Omental fat pad (tissue), 4 donors: ENCODE measurements around the gene MYBPC1. TPM values are rescaled to one million over a fixed set of nuclear protein-coding genes. Genes with fewer than 3 reads are reported as not detected.

Experiments used
- ATAC-seq: fragments of 150-250 bp; one replicate; pipeline ENCODE4 v1.9.1; 2016; ENCODE audit warnings: mild to moderate bottlenecking, moderate library complexity; ENCODE audit not compliant: low FRiP score
- DNase-seq: peaks from one replicate; pipeline ENCODE4 v3.0.0-alpha.2; 2019; ENCODE audit warnings: low spot score
- total RNA-seq, 4 donors: library from RNA; depleted of rRNA; stranded (reverse); fragments of >200 nt; gene quantifications; one replicate each; pipeline ENCODE4 v1.1.0, GENCODE V29; 2016
- TF ChIP-seq, protein P1 (sequence below), 3 donors: fragments of 450-650 bp; IDR thresholded peaks; one replicate each; pipeline ENCODE4 v1.5.1; 2016 to 2017; ENCODE audit warnings: antibody characterized with exemption in 3 of 3, mild to moderate bottlenecking in 3 of 3, moderate library complexity in 2 of 3

MYBPC1 gene
- total RNA-seq, 4 donors from 2014 or later, result not detected

DNA sequence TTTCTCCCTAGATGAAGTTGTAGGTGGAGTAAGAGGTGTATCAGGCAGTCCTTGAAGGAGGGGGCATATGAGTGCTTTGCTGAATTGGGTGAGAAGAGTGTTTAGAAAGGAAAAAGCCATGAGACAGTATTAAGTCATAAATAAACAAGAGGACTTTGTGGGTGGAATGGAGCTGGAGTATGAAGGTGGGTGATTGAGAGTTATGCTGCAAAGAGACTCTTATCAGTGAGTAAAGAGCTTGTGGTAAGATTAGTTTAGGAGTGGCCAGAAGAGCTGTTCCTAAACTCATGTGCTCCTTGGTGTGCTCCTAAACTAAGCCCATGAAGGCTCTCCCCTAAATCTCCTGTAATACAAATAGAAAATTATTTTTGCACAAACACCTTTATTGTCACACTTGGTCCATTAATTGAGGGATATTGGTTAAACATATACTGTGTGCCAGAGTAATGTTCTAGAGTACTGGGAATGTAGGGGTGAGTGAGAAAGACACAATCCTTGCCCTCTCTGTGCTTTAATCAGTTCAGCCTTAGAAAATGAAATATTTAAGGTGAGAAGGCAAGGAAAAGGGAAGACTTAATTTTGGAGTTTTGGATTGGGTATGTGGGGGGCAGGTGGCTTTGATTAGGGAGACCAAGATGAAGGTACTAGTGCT lies 112.5 kb downstream of the MYBPC1 start:
- ATAC-seq (no peak), DNase-seq (no peak)
- TF ChIP-seq, protein P1, sequence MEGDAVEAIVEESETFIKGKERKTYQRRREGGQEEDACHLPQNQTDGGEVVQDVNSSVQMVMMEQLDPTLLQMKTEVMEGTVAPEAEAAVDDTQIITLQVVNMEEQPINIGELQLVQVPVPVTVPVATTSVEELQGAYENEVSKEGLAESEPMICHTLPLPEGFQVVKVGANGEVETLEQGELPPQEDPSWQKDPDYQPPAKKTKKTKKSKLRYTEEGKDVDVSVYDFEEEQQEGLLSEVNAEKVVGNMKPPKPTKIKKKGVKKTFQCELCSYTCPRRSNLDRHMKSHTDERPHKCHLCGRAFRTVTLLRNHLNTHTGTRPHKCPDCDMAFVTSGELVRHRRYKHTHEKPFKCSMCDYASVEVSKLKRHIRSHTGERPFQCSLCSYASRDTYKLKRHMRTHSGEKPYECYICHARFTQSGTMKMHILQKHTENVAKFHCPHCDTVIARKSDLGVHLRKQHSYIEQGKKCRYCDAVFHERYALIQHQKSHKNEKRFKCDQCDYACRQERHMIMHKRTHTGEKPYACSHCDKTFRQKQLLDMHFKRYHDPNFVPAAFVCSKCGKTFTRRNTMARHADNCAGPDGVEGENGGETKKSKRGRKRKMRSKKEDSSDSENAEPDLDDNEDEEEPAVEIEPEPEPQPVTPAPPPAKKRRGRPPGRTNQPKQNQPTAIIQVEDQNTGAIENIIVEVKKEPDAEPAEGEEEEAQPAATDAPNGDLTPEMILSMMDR (IDR thresholded peaks at IDR 0.05), result no peak

DNA sequence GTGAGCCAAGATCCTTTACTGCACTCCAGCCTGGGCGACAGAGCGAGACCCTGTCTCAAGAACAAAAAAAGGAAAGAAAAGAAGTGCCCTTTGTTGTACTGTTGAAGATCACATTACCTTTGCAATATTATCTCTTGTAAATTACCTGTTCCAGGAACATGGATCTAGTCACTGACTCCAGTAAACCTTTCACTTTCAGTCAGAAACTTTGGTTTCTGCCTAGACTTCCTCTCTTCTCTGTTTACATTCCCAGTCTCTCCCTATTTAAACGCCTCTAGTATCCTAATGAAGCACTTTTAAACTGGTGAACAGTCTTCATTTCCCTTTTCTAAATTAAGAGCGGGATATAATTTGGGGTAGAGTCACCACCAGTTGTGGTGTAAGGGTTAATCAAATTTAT lies 115.5 kb downstream of the MYBPC1 start:
- TF ChIP-seq, protein P1 (IDR thresholded peaks at IDR 0.05), result no peak
- DNase-seq (no peak), ATAC-seq (no peak)

DNA sequence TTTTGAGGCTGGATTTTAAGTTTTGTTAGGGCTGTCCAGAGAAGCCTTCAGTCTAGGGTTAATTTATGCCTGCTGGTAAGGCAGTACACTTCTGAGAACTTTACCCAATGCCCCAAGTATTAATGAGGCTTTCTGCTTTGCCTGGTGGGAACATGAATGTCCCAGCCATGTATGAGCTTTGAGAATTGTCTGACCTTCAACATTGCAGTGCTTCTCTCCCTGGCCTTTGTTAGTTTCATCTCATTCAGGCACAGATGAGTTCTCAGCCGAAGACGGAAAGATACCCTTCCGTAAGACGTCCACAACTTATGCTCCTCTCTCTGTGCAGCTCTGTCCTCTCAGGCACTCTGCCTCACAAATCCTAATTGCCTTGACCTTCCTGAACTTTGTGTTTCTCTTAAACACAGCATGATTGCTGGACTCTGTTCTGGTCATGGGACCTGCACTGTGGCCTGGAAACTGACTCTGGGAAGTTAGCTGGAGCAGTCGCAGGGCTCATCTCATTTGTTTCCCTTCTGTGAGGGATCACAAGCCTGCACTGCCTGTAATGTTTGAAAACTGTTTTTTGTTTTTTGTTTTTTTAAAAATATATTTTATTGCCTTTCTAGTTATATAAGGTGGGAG lies 118.4 kb downstream of the MYBPC1 start:
- TF ChIP-seq, protein P1 (IDR thresholded peaks at IDR 0.05), result no peak
- DNase-seq (no peak), ATAC-seq (no peak)

DNA sequence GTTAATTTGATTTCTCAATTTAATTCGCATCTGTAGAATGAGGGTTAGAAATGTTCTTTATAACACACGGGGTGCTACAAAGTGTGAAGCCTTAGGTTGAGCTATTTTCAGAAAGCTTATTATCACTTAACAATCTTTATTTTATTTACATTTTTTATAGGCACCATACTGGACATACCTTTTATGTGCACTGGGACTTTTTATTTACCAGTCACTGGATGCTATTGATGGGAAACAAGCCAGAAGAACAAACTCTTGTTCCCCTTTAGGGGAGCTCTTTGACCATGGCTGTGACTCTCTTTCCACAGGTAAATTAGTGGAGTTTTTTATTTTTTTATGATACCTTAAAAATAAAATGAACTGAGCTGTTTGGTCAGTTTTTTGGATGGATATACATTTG lies 119.2 kb downstream of the MYBPC1 start:
- no peak for DNase-seq
- ATAC-seq, result no peak
- TF ChIP-seq, protein P1 (IDR thresholded peaks at IDR 0.05), result no peak

DNA sequence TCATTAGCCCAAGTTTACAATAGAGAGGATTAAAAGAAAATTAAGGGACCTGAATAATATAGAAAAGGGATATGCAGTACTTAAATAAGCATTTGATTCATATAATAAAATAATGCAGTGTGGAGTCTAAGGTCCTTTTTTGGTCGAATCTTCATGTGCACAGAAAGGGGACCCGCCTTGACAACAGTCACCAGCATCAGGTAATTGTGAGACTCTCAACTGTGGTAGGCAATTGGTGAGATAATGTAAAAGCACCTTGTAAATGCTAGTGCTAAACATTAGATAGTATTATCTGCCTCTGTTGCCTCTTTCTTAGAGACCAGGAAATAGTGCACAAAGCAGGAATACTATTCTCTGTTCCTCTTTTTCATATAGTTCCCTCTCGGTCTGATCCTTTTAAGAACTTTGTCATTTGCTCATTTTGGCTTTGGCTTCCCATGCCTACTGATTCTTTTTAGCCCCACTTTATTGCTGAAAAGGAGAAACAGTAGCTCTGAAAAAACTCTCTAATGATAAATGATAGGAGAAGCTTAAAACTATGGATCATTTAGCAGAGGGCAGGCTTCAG lies 120.2 kb downstream of the MYBPC1 start:
- ATAC-seq (no peak), DNase-seq (no peak)
- TF ChIP-seq, protein P1 (IDR thresholded peaks at IDR 0.05), result no peak

DNA sequence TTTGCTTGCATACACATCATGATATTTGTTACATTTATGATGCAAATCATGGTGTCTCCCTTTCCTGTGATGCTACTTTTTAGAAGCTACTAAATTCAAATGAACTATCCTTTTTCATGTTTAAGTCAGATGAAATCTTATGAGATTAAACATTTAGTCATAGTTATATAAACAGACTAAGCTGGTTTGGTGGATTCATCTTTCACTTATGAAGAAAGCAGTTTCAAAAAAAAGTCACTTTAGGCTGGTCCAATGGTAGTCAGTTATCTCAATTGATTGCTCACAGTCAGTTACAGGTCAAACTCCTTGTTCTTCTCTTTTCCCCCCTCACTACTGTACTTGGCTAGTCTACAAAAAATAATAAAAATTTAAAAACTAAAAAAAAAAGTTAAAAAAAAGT lies 124.8 kb downstream of the MYBPC1 start:
- DNase-seq (no peak), ATAC-seq (no peak)
- TF ChIP-seq, protein P1 (IDR thresholded peaks at IDR 0.05), result no peak

DNA sequence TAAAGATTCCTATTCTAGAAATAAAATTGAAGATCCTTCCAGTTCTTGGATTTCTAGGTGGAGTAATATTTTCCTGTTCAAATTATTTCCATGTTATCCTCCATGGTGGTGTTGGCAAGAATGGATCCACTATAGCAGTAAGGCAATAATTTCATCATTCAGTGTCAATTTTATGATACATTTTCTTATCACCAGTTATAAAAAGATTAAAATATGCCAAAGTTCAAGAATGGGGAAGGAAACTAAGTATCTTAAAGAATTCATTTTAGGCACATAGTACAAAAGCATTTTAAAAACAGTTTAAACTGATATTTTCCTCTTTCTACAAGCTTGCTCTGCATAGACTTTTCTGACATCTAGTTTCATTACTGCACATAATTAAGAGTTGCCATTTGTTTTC lies 125.3 kb downstream of the MYBPC1 start:
- no peak for DNase-seq
- TF ChIP-seq, protein P1 (IDR thresholded peaks at IDR 0.05), result no peak
- ATAC-seq, result no peak
